Measurements from ENCODE around the gene HEPACAM2.

DNA sequence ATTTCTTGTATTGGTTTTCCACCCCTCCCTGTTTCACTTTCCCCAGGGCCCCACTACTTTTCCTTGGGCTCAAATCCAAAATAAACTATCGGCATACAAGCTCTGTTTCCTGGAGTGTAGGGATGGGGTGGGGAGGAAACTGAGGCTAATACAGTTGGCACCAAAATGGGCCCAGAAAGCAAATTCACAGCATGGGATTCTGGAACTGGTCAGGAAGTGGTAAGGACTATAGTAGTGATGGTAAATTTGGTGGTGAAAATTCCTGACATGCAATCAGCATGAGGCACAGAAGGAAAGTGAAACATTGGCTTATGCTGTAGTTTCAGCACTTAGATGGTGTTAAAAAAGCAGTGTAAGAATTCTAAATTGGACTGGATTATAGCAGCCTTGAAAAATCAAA is 69.4 kb downstream of the HEPACAM2 start:
- TF ChIP-seq CTCF (conservative IDR thresholded peaks at IDR 0.05 in 1 of 2, IDR thresholded peaks at IDR 0.05 in 1 of 2; ENCODE audit: low read depth in 1 of 2, low read length in 2 of 2) (no peak), EZH2 (IDR thresholded peaks at IDR 0.05; ENCODE audit: low read length, missing control alignments) (no peak)
